BJ (cell line): ENCODE data around the gene POMGNT1. TPM values are rescaled to one million over a fixed set of nuclear protein-coding genes. Genes with fewer than 3 reads are reported as not detected.

ENCODE experiments used
- CTCF ChIA-PET: fragments of 350-600 bp; formaldehyde crosslinking; extraction: SDS; loops from one replicate; lab custom pipeline; 2021; ENCODE audit warnings: antibody characterized with exemption, inconsistent platforms; lab: Yijun Ruan, JAX
- POLR2A ChIA-PET: fragments of 300-600 bp; sonication (Branson Sonifier 250); formaldehyde crosslinking; extraction: SDS; loops from one replicate; lab custom pipeline; 2021; ENCODE audit warnings: antibody characterized with exemption; lab: Charles Lee
- DNase-seq: peaks from one replicate; pipeline ENCODE4 v3.0.0-alpha.2; 2011; ENCODE audit warnings: low read depth
- H3K27me3 ChIP-seq: 2 replicates; pipeline ENCODE4 v1.6.0; 2011; ENCODE audit warnings: low read length; ENCODE audit not compliant: control insufficient read depth, insufficient read depth
- H3K36me3 ChIP-seq: 2 replicates; pipeline ENCODE4 v1.5.1; 2011; ENCODE audit warnings: low read length; ENCODE audit not compliant: control insufficient read depth, insufficient read depth
- H3K4me3 ChIP-seq: 2 replicates; pipeline ENCODE4 v1.5.1; 2011; ENCODE audit warnings: low read depth, mild to moderate bottlenecking, control low read depth, low read length
- CTCF ChIP-seq: IDR thresholded peaks from 2 replicates; pipeline ENCODE4 v1.5.1; 2011; ENCODE audit warnings: low read depth, mild to moderate bottlenecking, control low read depth, inconsistent platforms, low read length, moderate library complexity; ENCODE audit not compliant: insufficient read depth
- polyA plus RNA-seq: library from polyadenylated mRNA; depleted of rRNA; stranded (reverse); fragments of >200 nt; gene quantifications from 2 replicates; pipeline ENCODE4 v1.2.3, GENCODE V29; 2011

The POMGNT1 gene
- polyA plus RNA-seq, 1 experiment = 80.0 TPM

GRCh38 chr1:46176211-46176865, 21.9 kb downstream of the POMGNT1 start, which contains the start of gene P3R3URF:
P3R3URF (minus strand) TSS chr1:46176488; CDS start chr1:46176471, 17 bp downstream.
- CTCF ChIA-PET = interaction anchor here (1.1 to 10.7 kb wide), 3 partner anchors 19 to 139 kb away, joined by 3 to 173 read pairs (median 3); no protein-coding TSS in a partner anchor
- Histone ChIP-seq H3K36me3 (no peaks in the 10 kb centered on the region), H3K27me3 (no peaks in the 10 kb centered on the region), H3K4me3 (no peak within 1 kb of the TSS)
- no peak for TF ChIP-seq CTCF
- DNase-seq = no peak
- POLR2A ChIA-PET = no interaction called here

- H3K27me3 ChIP-seq = no peaks in the 10 kb centered on the region
- DNase-seq = no peak
- no peaks in the 10 kb centered on the region for H3K36me3 ChIP-seq
- ChIA-PET CTCF (interaction anchor here (10.7 kb wide), 1 partner anchor 138 kb away, joined by 173 read pairs; no protein-coding TSS in a partner anchor), POLR2A (no interaction called here)
- H3K4me3 ChIP-seq = no peak overlapping the region
- no peak for TF ChIP-seq CTCF
Observed at GRCh38 chr1:46175243-46175642, 23.0 kb downstream of the POMGNT1 start.

GRCh38 chr1:46174448-46175231, 23.6 kb downstream of the POMGNT1 start, which contains the start of gene TSPAN1:
TSPAN1 (plus strand) TSS chr1:46175087; CDS start chr1:46181108, 6,021 bp downstream.
- Histone ChIP-seq H3K36me3 (no peaks in the 10 kb centered on the region), H3K27me3 (no peaks in the 10 kb centered on the region), H3K4me3 (no peak within 1 kb of the TSS)
- POLR2A ChIA-PET = no interaction called here
- TF ChIP-seq CTCF = no peak
- CTCF ChIA-PET = interaction anchor here (10.7 kb wide), 1 partner anchor 137 kb away, joined by 173 read pairs; no protein-coding TSS in a partner anchor
- DNase-seq = no peak

- ChIA-PET POLR2A (no interaction called here), CTCF (interaction anchor here (1.0 to 1.5 kb wide), 3 partner anchors 8 to 139 kb away, joined by 3 to 4 read pairs (median 3); no protein-coding TSS in a partner anchor)
- H3K4me3 ChIP-seq = no peak overlapping the region
- no peak for TF ChIP-seq CTCF
- DNase-seq = no peak
- H3K36me3 ChIP-seq = no peaks in the 10 kb centered on the region
- H3K27me3 ChIP-seq = peaks cover 3% of the 10 kb centered on the region
Observed at GRCh38 chr1:46173361-46173856, 24.8 kb downstream of the POMGNT1 start.

- Histone ChIP-seq H3K4me3 (no peak overlapping the region), H3K27me3 (peaks cover 4% of the 10 kb centered on the region), H3K36me3 (no peaks in the 10 kb centered on the region)
- no peak for DNase-seq
- CTCF ChIA-PET = interaction anchor here (1.5 to 2.1 kb wide), 2 partner anchors 134 to 138 kb away, joined by 3 to 5 read pairs; no protein-coding TSS in a partner anchor
- POLR2A ChIA-PET = no interaction called here
- TF ChIP-seq CTCF = no peak
Observed at GRCh38 chr1:46172321-46172720, 25.9 kb downstream of the POMGNT1 start.
